IMR-90 (cell line): ENCODE data around the gene ASTN2. TPM values are rescaled to one million over a fixed set of nuclear protein-coding genes. Genes with fewer than 3 reads are reported as not detected.

ENCODE experiments used
- ATAC-seq: fragments of 200-7000 bp; cut with Tn5 transposase; 2 replicates; pipeline ENCODE4 v1.9.1; 2020; ENCODE audit warnings: low read depth, mild to moderate bottlenecking, moderate library complexity
- BruUV-seq: library from RNA; stranded (reverse); fragments of 400-500 nt; replicated peaks from 2 replicates; lab custom pipeline; 2021; lab: Mats Ljungman, UMichigan
- CTCF ChIA-PET: fragments of 300-600 bp; formaldehyde crosslinking; extraction: SDS; loops from one replicate; lab custom pipeline; 2021; ENCODE audit warnings: antibody characterized with exemption; lab: Yijun Ruan, JAX
- POLR2A ChIA-PET: fragments of 300-600 bp; sonication (Branson Sonifier 250); formaldehyde crosslinking; loops from one replicate; lab custom pipeline; 2022; ENCODE audit warnings: antibody characterized with exemption; ENCODE audit not compliant: unreplicated experiment; lab: Charles Lee
- DNase-seq: peaks from one replicate; pipeline ENCODE4 v3.0.0; 2013
- H2AFZ ChIP-seq: replicated peaks from 2 replicates; pipeline ENCODE3; 2013; ENCODE audit warnings: low read length, mild to moderate bottlenecking; ENCODE audit not compliant: poor library complexity
- H2AK5ac ChIP-seq: 2 replicates; pipeline ENCODE4 v1.6.1; 2013; ENCODE audit warnings: low read depth, low read length, inconsistent platforms
- H2AK9ac ChIP-seq: replicated peaks from 2 replicates; pipeline ENCODE3; 2013; ENCODE audit warnings: mild to moderate bottlenecking, low read depth, low read length, moderate library complexity; ENCODE audit not compliant: poor library complexity
- H2BK120ac ChIP-seq: 2 replicates; pipeline ENCODE4 v1.6.1; 2013; ENCODE audit warnings: low read depth, low read length, inconsistent platforms
- H2BK15ac ChIP-seq: 3 replicates; pipeline ENCODE4 v1.6.1; 2013; ENCODE audit warnings: low read depth, low read length, inconsistent platforms
- H2BK20ac ChIP-seq: 2 replicates; pipeline ENCODE4 v1.6.1; 2013; ENCODE audit warnings: low read depth, mild to moderate bottlenecking, inconsistent platforms, low read length, moderate library complexity
- H2BK5ac ChIP-seq: 2 replicates; pipeline ENCODE4 v1.6.1; 2013; ENCODE audit warnings: mild to moderate bottlenecking, low read depth, low read length, inconsistent platforms; ENCODE audit not compliant: poor library complexity, severe bottlenecking
- H3K14ac ChIP-seq: replicated peaks from 2 replicates; pipeline ENCODE4 v1.6.1; 2013; ENCODE audit warnings: low read depth, low read length, inconsistent platforms
- H3K18ac ChIP-seq: 2 replicates; pipeline ENCODE4 v1.6.1; 2013; ENCODE audit warnings: low read depth, low read length, control low read depth
- H3K23ac ChIP-seq: 2 replicates; pipeline ENCODE4 v1.6.1; 2013; ENCODE audit warnings: low read depth, low read length, inconsistent platforms
- H3K27ac ChIP-seq: 2 replicates; pipeline ENCODE4 v1.5.1; 2013; ENCODE audit warnings: mild to moderate bottlenecking, control low read depth, low read length; ENCODE audit not compliant: insufficient read depth
- H3K27me3 ChIP-seq: 2 replicates; pipeline ENCODE4 v1.6.1; 2013; ENCODE audit warnings: low read length; ENCODE audit not compliant: control insufficient read depth, insufficient read depth
- H3K36me3 ChIP-seq: 2 replicates; pipeline ENCODE4 v1.6.1; 2013; ENCODE audit warnings: low read length, mixed read lengths; ENCODE audit not compliant: control insufficient read depth, insufficient read depth
- H3K4ac ChIP-seq: 2 replicates; pipeline ENCODE4 v1.6.1; 2013; ENCODE audit warnings: low read depth, low read length, inconsistent platforms
- H3K4me1 ChIP-seq: 2 replicates; pipeline ENCODE4 v1.6.1; 2013; ENCODE audit warnings: low read length, mixed read lengths; ENCODE audit not compliant: control insufficient read depth, insufficient read depth
- H3K4me2 ChIP-seq: 2 replicates; pipeline ENCODE4 v1.6.1; 2013; ENCODE audit warnings: low read depth, mild to moderate bottlenecking, control low read depth, low read length, moderate library complexity
- H3K4me3 ChIP-seq: 2 replicates; pipeline ENCODE4 v1.5.1; 2013; ENCODE audit warnings: low read depth, mild to moderate bottlenecking, control low read depth, low read length, moderate library complexity; ENCODE audit not compliant: insufficient read depth
- H3K56ac ChIP-seq: 2 replicates; pipeline ENCODE4 v1.6.1; 2013; ENCODE audit warnings: low read length, inconsistent platforms; ENCODE audit not compliant: insufficient read depth; ENCODE audit errors: extremely low read depth
- H3K79me1 ChIP-seq, 2 experiments: 2 replicates each; pipeline ENCODE4 v1.6.1; 2013; ENCODE audit warnings: low read length in 2 of 2, inconsistent platforms in 1 of 2, low read depth in 1 of 2
- H3K9ac ChIP-seq: 2 replicates; pipeline ENCODE4 v1.6.1; 2013; ENCODE audit warnings: low read depth, low read length, control low read depth
- H3K9me1 ChIP-seq: 2 replicates; pipeline ENCODE4 v1.6.1; 2013; ENCODE audit warnings: low read length, inconsistent platforms; ENCODE audit not compliant: insufficient read depth
- H3K9me3 ChIP-seq: 2 replicates; pipeline ENCODE4 v1.6.1; 2013; ENCODE audit warnings: low read length; ENCODE audit not compliant: control insufficient read depth, insufficient read depth
- H4K20me1 ChIP-seq: 2 replicates; pipeline ENCODE4 v1.6.1; 2013; ENCODE audit warnings: low read length, inconsistent platforms; ENCODE audit not compliant: insufficient read depth
- H4K5ac ChIP-seq: 2 replicates; pipeline ENCODE4 v1.6.1; 2013; ENCODE audit warnings: mild to moderate bottlenecking, low read depth, low read length, control low read depth
- H4K8ac ChIP-seq, 2 experiments: 2 replicates each; pipeline ENCODE4 v1.6.1; 2013; ENCODE audit warnings: low read depth in 2 of 2, low read length in 2 of 2, control low read depth in 1 of 2, inconsistent platforms in 1 of 2
- H4K91ac ChIP-seq: 2 replicates; pipeline ENCODE4 v1.6.1; 2013; ENCODE audit warnings: low read depth, low read length, inconsistent platforms; ENCODE audit not compliant: insufficient read depth
- BHLHE40 ChIP-seq: fragments of 150-350 bp; IDR thresholded peaks from 2 replicates; pipeline ENCODE4 v1.6.1; 2016; ENCODE audit warnings: mild to moderate bottlenecking, low read depth, low read length
- CEBPB ChIP-seq: IDR thresholded peaks from 2 replicates; pipeline ENCODE4 v1.6.1; 2012; ENCODE audit warnings: low read depth, low read length, improper control_type of control experiment
- CHD1 ChIP-seq: IDR thresholded peaks from 2 replicates; pipeline ENCODE4 v1.6.1; 2012; ENCODE audit warnings: low read depth, low read length, improper control_type of control experiment
- FOS ChIP-seq: fragments of 150-350 bp; IDR thresholded peaks from 2 replicates; pipeline ENCODE4 v1.6.1; 2016; ENCODE audit warnings: low read depth, low read length
- MAFK ChIP-seq: IDR thresholded peaks from 2 replicates; pipeline ENCODE4 v1.6.1; 2012; ENCODE audit warnings: low read depth, low read length, improper control_type of control experiment
- MAZ ChIP-seq: IDR thresholded peaks from 2 replicates; pipeline ENCODE4 v1.6.1; 2012; ENCODE audit warnings: low read depth, mild to moderate bottlenecking, low read length, improper control_type of control experiment, moderate library complexity, borderline replicate concordance
- MXI1 ChIP-seq: IDR thresholded peaks from 2 replicates; pipeline ENCODE4 v1.6.1; 2012; ENCODE audit warnings: low read depth, mild to moderate bottlenecking, low read length, moderate library complexity, borderline replicate concordance
- NFE2L2 ChIP-seq: fragments of 150-350 bp; IDR thresholded peaks from 2 replicates; pipeline ENCODE4 v1.6.1; 2016; ENCODE audit warnings: low read depth, mild to moderate bottlenecking, low read length
- POLR2A ChIP-seq: IDR thresholded peaks from 2 replicates; pipeline ENCODE4 v1.6.1; 2012; ENCODE audit warnings: mild to moderate bottlenecking, low read depth, low read length
- RAD21 ChIP-seq: IDR thresholded peaks from 2 replicates; pipeline ENCODE4 v1.6.1; 2012; ENCODE audit warnings: low read length, improper control_type of control experiment
- RCOR1 ChIP-seq: IDR thresholded peaks from 2 replicates; pipeline ENCODE4 v1.6.1; 2012; ENCODE audit warnings: mild to moderate bottlenecking, low read length, improper control_type of control experiment; ENCODE audit not compliant: insufficient replicate concordance
- RFX5 ChIP-seq: IDR thresholded peaks from 2 replicates; pipeline ENCODE4 v1.8.0; 2012; ENCODE audit warnings: low read depth, mild to moderate bottlenecking, low read length, moderate library complexity
- SMC3 ChIP-seq: fragments of 150-350 bp; IDR thresholded peaks from 2 replicates; pipeline ENCODE4 v1.6.1; 2016; ENCODE audit warnings: low read depth, mild to moderate bottlenecking, antibody characterized with exemption, low read length, moderate library complexity
- WGBS, 2 experiments: methylation state at CpG; one replicate each; pipeline versions ENCODE4 v1.1.5 to v1.1.7; 2013; ENCODE audit warnings: missing lambda C conversion rate in 2 of 2; ENCODE audit not compliant: insufficient read length in 1 of 2; ENCODE audit errors: extremely low coverage in 2 of 2; 5-methylcytosine and 5-hydroxymethylcytosine counted together
- dilution Hi-C: fragments of 300-500 bp; cut with HindIII; formaldehyde crosslinking; loops from one replicate; pipeline ENCODE4 v1.14.3; 2018; ENCODE audit warnings: low sequenced_read_pairs; ENCODE audit not compliant: unreplicated experiment
- in situ Hi-C: fragments of 300-500 bp; cut with MboI; formaldehyde crosslinking; loops from 3 replicates; pipeline ENCODE4 v1.14.3; 2019; ENCODE audit warnings: low sequenced_read_pairs, inconsistent platforms, mixed read lengths
- intact Hi-C: fragments of 100-400 bp; cut with micrococcal nuclease; formaldehyde crosslinking; loops from 2 replicates; pipeline ENCODE4 v1.10.0; 2022
- polyA plus RNA-seq, 3 experiments: library from polyadenylated mRNA; depleted of rRNA; stranded (reverse); fragments of >200 nt; gene quantifications; 2 replicates each; pipeline ENCODE4 v1.2.3, GENCODE V29; 2012; ENCODE audit warnings: low replicate concordance in 1 of 3
- total RNA-seq: library from RNA; depleted of rRNA; stranded (reverse); fragments of >200 nt; gene quantifications from 2 replicates; pipeline ENCODE4 v1.2.3, GENCODE V29; 2012
- TF ChIP-seq, protein P1 (sequence below): fragments of 150-350 bp; IDR thresholded peaks from 2 replicates; pipeline ENCODE4 v1.6.1; 2017; ENCODE audit warnings: mild to moderate bottlenecking, antibody characterized with exemption, low read length, low read depth
- TF ChIP-seq, protein P2 (sequence below): conservative IDR thresholded peaks from 2 replicates; pipeline ENCODE4 v1.5.1; 2012; ENCODE audit warnings: mild to moderate bottlenecking, low read depth, low read length, improper control_type of control experiment
- TF ChIP-seq, protein P3 (sequence below): fragments of 150-350 bp; IDR thresholded peaks from 2 replicates; pipeline ENCODE4 v1.6.1; 2016; ENCODE audit warnings: low read depth, mild to moderate bottlenecking, low read length, moderate library complexity, borderline replicate concordance

The ASTN2 gene
- total and polyA plus RNA-seq, 2 of the 4 experiments (the other 2 are of a cell fraction): 3.8 to 6.8 TPM

DNA sequence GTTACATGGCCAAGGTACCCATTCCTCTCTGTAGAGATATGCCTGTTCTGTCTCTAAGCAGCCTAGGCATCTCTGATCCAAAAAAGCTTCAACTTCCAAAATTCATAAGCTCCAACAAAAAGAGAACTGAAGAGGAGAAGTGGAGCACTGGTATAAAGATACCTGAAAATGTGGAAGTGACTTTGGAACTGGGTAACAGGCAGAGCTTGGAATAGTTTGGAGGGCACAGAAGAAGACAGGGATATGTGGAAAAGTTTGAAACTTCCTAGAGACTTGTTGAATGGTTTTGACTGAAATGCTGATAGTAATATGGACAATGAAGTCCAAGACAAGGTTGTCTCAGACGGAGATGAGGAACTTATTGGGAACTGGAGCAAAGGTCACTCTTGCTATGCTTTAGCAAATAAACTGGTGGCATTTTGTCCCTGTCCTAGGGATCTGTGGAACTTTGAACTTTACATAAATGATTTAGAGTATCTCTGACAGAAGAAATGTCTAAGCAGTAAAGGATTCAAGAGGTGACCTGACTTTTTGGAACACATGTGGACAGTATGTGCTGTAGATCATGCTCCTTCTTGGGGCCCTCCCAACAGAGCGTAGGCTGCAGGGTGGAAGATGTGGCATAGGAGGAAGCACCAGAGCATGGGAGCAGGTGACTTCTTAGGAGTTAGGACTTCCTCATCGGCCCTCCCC is 889.9 kb downstream of the ASTN2 start:
- Histone ChIP-seq H4K8ac (no peak overlapping the region), H3K14ac (no peak overlapping the region), H4K5ac (no peak overlapping the region), H2BK20ac (no peak overlapping the region), H3K9ac (no peak overlapping the region), H3K79me1 (no peaks in the 10 kb centered on the region), H3K4me3 (no peak overlapping the region), H3K4me1 (no peaks in the 10 kb centered on the region), H3K27ac (no peak overlapping the region), H2BK120ac (no peak overlapping the region), H3K9me1 (no peaks in the 10 kb centered on the region), H2BK15ac (no peak overlapping the region), H2AFZ (no peak overlapping the region), H4K20me1 (no peaks in the 10 kb centered on the region), H3K23ac (no peak overlapping the region), H2BK5ac (no peak overlapping the region), H2AK5ac (no peak overlapping the region), H3K4me2 (no peak overlapping the region), H3K36me3 (no peaks in the 10 kb centered on the region), H3K56ac (no peak overlapping the region), H3K27me3 (peaks cover 2% of the 10 kb centered on the region; the same call in 1 of the 2 replicates), H2AK9ac (no peak overlapping the region), H3K9me3 (peaks cover 3% of the 10 kb centered on the region; the same call in 1 of the 2 replicates), H3K4ac (no peak overlapping the region), H4K91ac (no peak overlapping the region), H3K18ac (no peak overlapping the region)
- intact Hi-C loops: no loop called here
- ChIA-PET CTCF (no interaction called here), POLR2A (no interaction called here)
- ATAC-seq (no peak), DNase-seq (no peak)
- TF ChIP-seq RCOR1: no peak
- TF ChIP-seq RFX5: no peak
- TF ChIP-seq, protein P1, sequence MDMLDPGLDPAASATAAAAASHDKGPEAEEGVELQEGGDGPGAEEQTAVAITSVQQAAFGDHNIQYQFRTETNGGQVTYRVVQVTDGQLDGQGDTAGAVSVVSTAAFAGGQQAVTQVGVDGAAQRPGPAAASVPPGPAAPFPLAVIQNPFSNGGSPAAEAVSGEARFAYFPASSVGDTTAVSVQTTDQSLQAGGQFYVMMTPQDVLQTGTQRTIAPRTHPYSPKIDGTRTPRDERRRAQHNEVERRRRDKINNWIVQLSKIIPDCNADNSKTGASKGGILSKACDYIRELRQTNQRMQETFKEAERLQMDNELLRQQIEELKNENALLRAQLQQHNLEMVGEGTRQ: no peak
- TF ChIP-seq SMC3: no peak
- no peak for TF ChIP-seq FOS
- no peak for TF ChIP-seq BHLHE40
- TF ChIP-seq NFE2L2: no peak
- no peak for TF ChIP-seq MXI1
- TF ChIP-seq CEBPB: no peak
- TF ChIP-seq, protein P2, sequence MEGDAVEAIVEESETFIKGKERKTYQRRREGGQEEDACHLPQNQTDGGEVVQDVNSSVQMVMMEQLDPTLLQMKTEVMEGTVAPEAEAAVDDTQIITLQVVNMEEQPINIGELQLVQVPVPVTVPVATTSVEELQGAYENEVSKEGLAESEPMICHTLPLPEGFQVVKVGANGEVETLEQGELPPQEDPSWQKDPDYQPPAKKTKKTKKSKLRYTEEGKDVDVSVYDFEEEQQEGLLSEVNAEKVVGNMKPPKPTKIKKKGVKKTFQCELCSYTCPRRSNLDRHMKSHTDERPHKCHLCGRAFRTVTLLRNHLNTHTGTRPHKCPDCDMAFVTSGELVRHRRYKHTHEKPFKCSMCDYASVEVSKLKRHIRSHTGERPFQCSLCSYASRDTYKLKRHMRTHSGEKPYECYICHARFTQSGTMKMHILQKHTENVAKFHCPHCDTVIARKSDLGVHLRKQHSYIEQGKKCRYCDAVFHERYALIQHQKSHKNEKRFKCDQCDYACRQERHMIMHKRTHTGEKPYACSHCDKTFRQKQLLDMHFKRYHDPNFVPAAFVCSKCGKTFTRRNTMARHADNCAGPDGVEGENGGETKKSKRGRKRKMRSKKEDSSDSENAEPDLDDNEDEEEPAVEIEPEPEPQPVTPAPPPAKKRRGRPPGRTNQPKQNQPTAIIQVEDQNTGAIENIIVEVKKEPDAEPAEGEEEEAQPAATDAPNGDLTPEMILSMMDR: no peak
- no peak for TF ChIP-seq CHD1
- no peak for TF ChIP-seq MAZ
- no peak for TF ChIP-seq POLR2A
- no peak for TF ChIP-seq MAFK
- TF ChIP-seq, protein P3, sequence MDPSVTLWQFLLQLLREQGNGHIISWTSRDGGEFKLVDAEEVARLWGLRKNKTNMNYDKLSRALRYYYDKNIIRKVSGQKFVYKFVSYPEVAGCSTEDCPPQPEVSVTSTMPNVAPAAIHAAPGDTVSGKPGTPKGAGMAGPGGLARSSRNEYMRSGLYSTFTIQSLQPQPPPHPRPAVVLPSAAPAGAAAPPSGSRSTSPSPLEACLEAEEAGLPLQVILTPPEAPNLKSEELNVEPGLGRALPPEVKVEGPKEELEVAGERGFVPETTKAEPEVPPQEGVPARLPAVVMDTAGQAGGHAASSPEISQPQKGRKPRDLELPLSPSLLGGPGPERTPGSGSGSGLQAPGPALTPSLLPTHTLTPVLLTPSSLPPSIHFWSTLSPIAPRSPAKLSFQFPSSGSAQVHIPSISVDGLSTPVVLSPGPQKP: no peak
- TF ChIP-seq RAD21: no peak
- WGBS, 2 experiments: 71% methylated on average over 1 of the region's 3 CpGs; no CpG with 5 or more reads in 1 of the 2 experiments
- no TSS peak for BruUV-seq
- in situ Hi-C loops: no loop called here
- dilution Hi-C loops: no loop called here
